ENCODE measurements around the gene DARS1. TPM values are rescaled to one million over a fixed set of nuclear protein-coding genes. Genes with fewer than 3 reads are reported as not detected.

The DARS1 gene
- total and polyA plus RNA-seq, 9 donors: 55.2 to 79.5 (median 69.7) TPM

- Histone ChIP-seq H3K27ac (no peak overlapping the region), H3K4me1 (ENCODE audit: insufficient read depth) (no peaks in the 10 kb centered on the region), H3K36me3 (no peaks in the 10 kb centered on the region), H3K4me3 (no peak overlapping the region), H3K27me3 (no peaks in the 10 kb centered on the region), H3K9me3 (no peaks in the 10 kb centered on the region)
- intact Hi-C loops (cut with DNase I): no loop called here
- DNase-seq: no peak
- TF ChIP-seq CTCF (IDR thresholded peaks at IDR 0.05): no peak
- TF ChIP-seq EP300 (IDR thresholded peaks at IDR 0.05): no peak
- no peak for TF ChIP-seq POLR2A (IDR thresholded peaks at IDR 0.05)
- WGBS, 3 donors: 88 to 94% (median 91%) methylated on average over 2 of the region's 2 CpGs
These were observed 24.7 kb upstream of the DARS1 start for GRCh38 chr2:136010126-136010525.

- Histone ChIP-seq H3K36me3 (no peaks in the 10 kb centered on the region), H3K4me1 (ENCODE audit: insufficient read depth) (no peaks in the 10 kb centered on the region), H3K27ac (no peak overlapping the region), H3K27me3 (no peaks in the 10 kb centered on the region), H3K4me3 (no peak overlapping the region), H3K9me3 (no peaks in the 10 kb centered on the region)
- DNase-seq: no peak
- intact Hi-C loops (cut with DNase I): no loop called here
- 91 to 98% (median 94%) methylated on average over 9 of the region's 9 CpGs for WGBS, 3 donors
- TF ChIP-seq POLR2A (IDR thresholded peaks at IDR 0.05) (no peak), CTCF (IDR thresholded peaks at IDR 0.05) (no peak), EP300 (IDR thresholded peaks at IDR 0.05) (no peak)
These were observed 22.9 kb upstream of the DARS1 start for GRCh38 chr2:136008205-136008865.

GRCh38 chr2:136006658-136007057 is 21.2 kb upstream of the DARS1 start:
- no peak overlapping the region for H3K4me3 ChIP-seq
- DNase-seq: no peak
- 19 to 27% (median 23%) methylated on average over 3 of the region's 3 CpGs for WGBS, 3 donors
- H3K4me1 ChIP-seq (ENCODE audit: insufficient read depth): no peaks in the 10 kb centered on the region
- intact Hi-C loops (cut with DNase I): no loop called here
- H3K27me3 ChIP-seq: no peaks in the 10 kb centered on the region
- no peak overlapping the region for H3K27ac ChIP-seq
- no peaks in the 10 kb centered on the region for H3K9me3 ChIP-seq
- no peak for TF ChIP-seq CTCF (IDR thresholded peaks at IDR 0.05)
- no peaks in the 10 kb centered on the region for H3K36me3 ChIP-seq

- H3K9me3 ChIP-seq: no peaks in the 10 kb centered on the region
- TF ChIP-seq POLR2A (IDR thresholded peaks at IDR 0.05): no peak
- intact Hi-C loops (cut with DNase I): no loop called here
- no peaks in the 10 kb centered on the region for H3K4me1 ChIP-seq (ENCODE audit: insufficient read depth)
- H3K36me3 ChIP-seq: no peaks in the 10 kb centered on the region
- H3K27me3 ChIP-seq: no peaks in the 10 kb centered on the region
- 6 to 18% (median 7%) methylated on average over 3 of the region's 3 CpGs for WGBS, 3 donors
- H3K27ac ChIP-seq: no peak overlapping the region
- no peak overlapping the region for H3K4me3 ChIP-seq
- DNase-seq: peak in 1 of 5 donors; percentile 19
These were observed 20.2 kb upstream of the DARS1 start for GRCh38 chr2:136005462-136006196.

- Histone ChIP-seq H3K9me3 (no peaks in the 10 kb centered on the region), H3K4me1 (ENCODE audit: insufficient read depth) (no peaks in the 10 kb centered on the region), H3K27me3 (no peaks in the 10 kb centered on the region), H3K27ac (no peak overlapping the region), H3K4me3 (no peak overlapping the region), H3K36me3 (no peaks in the 10 kb centered on the region)
- WGBS, 3 donors: 74 to 75% (median 74%) methylated on average over 3 of the region's 3 CpGs
- TF ChIP-seq POLR2A (IDR thresholded peaks at IDR 0.05): no peak
- no peak for TF ChIP-seq CTCF (IDR thresholded peaks at IDR 0.05)
- TF ChIP-seq EP300 (IDR thresholded peaks at IDR 0.05): no peak
- no peak for DNase-seq
- intact Hi-C loops (cut with DNase I): no loop called here
These were observed 19.5 kb upstream of the DARS1 start for GRCh38 chr2:136004965-136005364.
